Measurements from ENCODE around the gene IDH3A. TPM values are rescaled to one million over a fixed set of nuclear protein-coding genes. Genes with fewer than 3 reads are reported as not detected.

IDH3A gene
- total RNA-seq, 1 donor from 2014 or later: 19.3 TPM

DNA sequence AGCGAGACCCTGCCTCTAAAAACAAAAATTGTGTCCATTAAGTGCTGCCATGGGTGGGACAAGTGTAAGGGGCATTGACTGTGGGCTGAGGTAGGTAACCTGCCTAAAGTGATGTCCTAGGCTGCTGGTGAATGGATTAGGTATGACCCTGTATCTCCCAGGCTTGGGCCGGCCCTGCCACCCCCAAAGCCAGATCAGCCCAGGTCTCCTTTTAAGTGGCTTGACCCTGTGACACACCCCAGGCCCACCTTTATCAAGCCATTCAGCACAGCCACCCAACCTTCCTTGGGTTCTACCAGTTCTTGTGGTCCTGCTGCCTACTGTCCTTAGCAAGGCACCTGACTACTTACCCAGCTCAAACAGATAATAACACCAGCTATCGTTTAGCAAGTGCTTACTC, 36.6 kb upstream of the IDH3A start:
- no peaks in the 10 kb centered on the region for H3K27me3 ChIP-seq
- no peak overlapping the region for H3K4me2 ChIP-seq
- H3K36me3 Mint-ChIP-seq: no peaks in the 10 kb centered on the region
- H3K79me2 ChIP-seq (ENCODE audit: low read depth): no peaks in the 10 kb centered on the region
- peaks cover 2% of the 10 kb centered on the region for H3F3A ChIP-seq (ENCODE audit: low read depth)
- no peak overlapping the region for H3K9ac ChIP-seq
- peaks cover 6% of the 10 kb centered on the region for H3K4me1 Mint-ChIP-seq
- H3K4me3 Mint-ChIP-seq: no peak overlapping the region
- H4K20me1 ChIP-seq (ENCODE audit: low read depth): peaks cover 3% of the 10 kb centered on the region
- no peaks in the 10 kb centered on the region for H3K36me3 ChIP-seq
- H3K4me1 ChIP-seq: no peaks in the 10 kb centered on the region
- H3K27me3 Mint-ChIP-seq (ENCODE audit: insufficient read depth, low read depth): peaks cover 5% of the 10 kb centered on the region
- H3K27ac Mint-ChIP-seq: no peak overlapping the region
- H3K4me3 ChIP-seq: no peak overlapping the region
- no peaks in the 10 kb centered on the region for H3K9me3 Mint-ChIP-seq
- H3K9me3 ChIP-seq (ENCODE audit: low read depth): no peaks in the 10 kb centered on the region
- no peak overlapping the region for H2AFZ ChIP-seq (replicated peaks)
- H3K27ac ChIP-seq: no peak overlapping the region
- TF ChIP-seq, protein P1, sequence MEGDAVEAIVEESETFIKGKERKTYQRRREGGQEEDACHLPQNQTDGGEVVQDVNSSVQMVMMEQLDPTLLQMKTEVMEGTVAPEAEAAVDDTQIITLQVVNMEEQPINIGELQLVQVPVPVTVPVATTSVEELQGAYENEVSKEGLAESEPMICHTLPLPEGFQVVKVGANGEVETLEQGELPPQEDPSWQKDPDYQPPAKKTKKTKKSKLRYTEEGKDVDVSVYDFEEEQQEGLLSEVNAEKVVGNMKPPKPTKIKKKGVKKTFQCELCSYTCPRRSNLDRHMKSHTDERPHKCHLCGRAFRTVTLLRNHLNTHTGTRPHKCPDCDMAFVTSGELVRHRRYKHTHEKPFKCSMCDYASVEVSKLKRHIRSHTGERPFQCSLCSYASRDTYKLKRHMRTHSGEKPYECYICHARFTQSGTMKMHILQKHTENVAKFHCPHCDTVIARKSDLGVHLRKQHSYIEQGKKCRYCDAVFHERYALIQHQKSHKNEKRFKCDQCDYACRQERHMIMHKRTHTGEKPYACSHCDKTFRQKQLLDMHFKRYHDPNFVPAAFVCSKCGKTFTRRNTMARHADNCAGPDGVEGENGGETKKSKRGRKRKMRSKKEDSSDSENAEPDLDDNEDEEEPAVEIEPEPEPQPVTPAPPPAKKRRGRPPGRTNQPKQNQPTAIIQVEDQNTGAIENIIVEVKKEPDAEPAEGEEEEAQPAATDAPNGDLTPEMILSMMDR (IDR thresholded peaks at IDR 0.05): no peak
- no peak for TF ChIP-seq EZH2phosphoT487 (IDR thresholded peaks at IDR 0.05)
- TF ChIP-seq EZH2 (IDR thresholded peaks at IDR 0.05): no peak
- DNase-seq (ENCODE audit: low spot score): no peak

GRCh38 chr15:78120523-78120922, 28.6 kb upstream of the IDH3A start:
- no peaks in the 10 kb centered on the region for H3K9me3 Mint-ChIP-seq
- no peak overlapping the region for H3K4me3 Mint-ChIP-seq
- H3K27ac Mint-ChIP-seq: no peak overlapping the region
- Histone ChIP-seq H3K4me2 (peak overlapping the region; percentile 27), H3K27ac (no peak overlapping the region), H3K79me2 (ENCODE audit: low read depth) (no peaks in the 10 kb centered on the region), H3K9me3 (ENCODE audit: low read depth) (no peaks in the 10 kb centered on the region), H4K20me1 (ENCODE audit: low read depth) (no peaks in the 10 kb centered on the region), H3K9ac (peak overlapping the region; percentile 20), H3K27me3 (no peaks in the 10 kb centered on the region), H3K4me1 (peaks cover 10% of the 10 kb centered on the region), H3K4me3 (no peak overlapping the region), H2AFZ (replicated peaks) (no peak overlapping the region), H3K36me3 (no peaks in the 10 kb centered on the region), H3F3A (ENCODE audit: low read depth) (peaks cover 6% of the 10 kb centered on the region)
- peak; percentile 23 for DNase-seq (ENCODE audit: low spot score)
- TF ChIP-seq EZH2phosphoT487 (IDR thresholded peaks at IDR 0.05) (no peak), EZH2 (IDR thresholded peaks at IDR 0.05) (no peak)
- TF ChIP-seq, protein P1 (IDR thresholded peaks at IDR 0.05): no peak
- H3K36me3 Mint-ChIP-seq: peaks cover 3% of the 10 kb centered on the region
- peaks cover 7% of the 10 kb centered on the region for H3K4me1 Mint-ChIP-seq
- peaks cover 5% of the 10 kb centered on the region for H3K27me3 Mint-ChIP-seq (ENCODE audit: insufficient read depth, low read depth)

- Mint-ChIP-seq H3K27me3 (ENCODE audit: insufficient read depth, low read depth) (peaks cover 7% of the 10 kb centered on the region), H3K9me3 (no peaks in the 10 kb centered on the region), H3K4me1 (peaks cover 15% of the 10 kb centered on the region), H3K4me3 (no peak overlapping the region), H3K27ac (no peak overlapping the region), H3K36me3 (peaks cover 3% of the 10 kb centered on the region)
- no peaks in the 10 kb centered on the region for H3K9me3 ChIP-seq (ENCODE audit: low read depth)
- no peaks in the 10 kb centered on the region for H3K36me3 ChIP-seq
- peaks cover 8% of the 10 kb centered on the region for H3F3A ChIP-seq (ENCODE audit: low read depth)
- H2AFZ ChIP-seq (replicated peaks): no peak overlapping the region
- DNase-seq (ENCODE audit: low spot score): no peak
- no peak overlapping the region for H3K4me2 ChIP-seq
- no peak for TF ChIP-seq EZH2phosphoT487 (IDR thresholded peaks at IDR 0.05)
- no peak for TF ChIP-seq EZH2 (IDR thresholded peaks at IDR 0.05)
- TF ChIP-seq, protein P1 (IDR thresholded peaks at IDR 0.05): no peak
- H4K20me1 ChIP-seq (ENCODE audit: low read depth): no peaks in the 10 kb centered on the region
- no peak overlapping the region for H3K4me3 ChIP-seq
- no peaks in the 10 kb centered on the region for H3K27me3 ChIP-seq
- no peak overlapping the region for H3K9ac ChIP-seq
- no peaks in the 10 kb centered on the region for H3K79me2 ChIP-seq (ENCODE audit: low read depth)
- H3K4me1 ChIP-seq: peaks cover 10% of the 10 kb centered on the region
- H3K27ac ChIP-seq: no peak overlapping the region
Measured at GRCh38 chr15:78125267-78125666, 23.9 kb upstream of the IDH3A start.

All from neural progenitor cell (in vitro differentiated cells).